ENCODE measurements around the gene KRTAP10-1.

DNA sequence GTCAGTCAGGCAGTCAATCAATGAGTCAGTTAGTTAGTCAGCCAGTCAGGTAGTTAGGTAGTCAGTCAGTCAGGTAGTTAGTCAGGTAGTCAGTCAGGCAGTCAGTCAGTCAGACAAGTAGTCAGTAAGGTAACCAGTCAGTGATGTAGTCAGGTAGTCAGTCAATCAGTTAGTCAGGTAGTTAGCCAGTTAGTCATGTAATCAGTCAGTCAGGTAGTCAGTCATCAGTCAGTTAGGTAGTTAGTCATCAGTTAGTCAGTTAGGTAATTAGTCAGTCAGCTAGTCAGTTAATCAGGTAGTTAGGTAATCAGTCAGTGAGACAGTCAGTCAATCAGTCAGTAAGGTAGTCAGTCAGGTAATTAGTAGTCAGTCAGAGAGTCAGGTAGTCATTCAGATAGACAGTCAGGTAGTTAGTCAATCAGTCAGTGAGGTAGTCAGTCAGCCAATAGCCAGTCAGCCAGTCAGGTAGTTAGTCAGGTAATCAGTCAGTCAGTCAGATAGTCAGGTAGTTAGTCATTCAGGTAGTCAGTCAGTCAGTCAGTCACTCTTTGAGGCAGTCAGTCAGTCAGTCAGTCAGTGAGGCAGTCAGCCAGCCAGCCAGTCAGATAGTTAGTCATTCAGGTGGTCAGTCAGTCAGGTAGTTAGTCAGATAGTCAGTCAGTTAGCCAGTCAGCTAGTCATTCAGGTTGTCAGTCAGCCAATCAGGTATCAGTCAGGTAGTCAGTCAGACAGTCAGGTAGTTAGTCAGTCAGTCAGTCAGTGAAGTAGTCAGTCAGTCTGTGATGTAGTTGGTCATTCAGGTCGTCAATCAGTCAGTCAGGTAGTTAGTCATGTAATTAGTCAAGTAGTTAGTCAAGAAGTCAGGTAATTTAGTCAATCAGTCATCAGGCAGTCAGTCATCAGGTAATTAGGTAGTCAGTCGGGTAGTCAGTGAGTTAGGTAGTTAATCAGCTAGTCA, 15.3 kb downstream of the KRTAP10-1 start:
- TF ChIP-seq ZFX (IDR thresholded peaks at IDR 0.05): no peak
- TF ChIP-seq, protein P1, sequence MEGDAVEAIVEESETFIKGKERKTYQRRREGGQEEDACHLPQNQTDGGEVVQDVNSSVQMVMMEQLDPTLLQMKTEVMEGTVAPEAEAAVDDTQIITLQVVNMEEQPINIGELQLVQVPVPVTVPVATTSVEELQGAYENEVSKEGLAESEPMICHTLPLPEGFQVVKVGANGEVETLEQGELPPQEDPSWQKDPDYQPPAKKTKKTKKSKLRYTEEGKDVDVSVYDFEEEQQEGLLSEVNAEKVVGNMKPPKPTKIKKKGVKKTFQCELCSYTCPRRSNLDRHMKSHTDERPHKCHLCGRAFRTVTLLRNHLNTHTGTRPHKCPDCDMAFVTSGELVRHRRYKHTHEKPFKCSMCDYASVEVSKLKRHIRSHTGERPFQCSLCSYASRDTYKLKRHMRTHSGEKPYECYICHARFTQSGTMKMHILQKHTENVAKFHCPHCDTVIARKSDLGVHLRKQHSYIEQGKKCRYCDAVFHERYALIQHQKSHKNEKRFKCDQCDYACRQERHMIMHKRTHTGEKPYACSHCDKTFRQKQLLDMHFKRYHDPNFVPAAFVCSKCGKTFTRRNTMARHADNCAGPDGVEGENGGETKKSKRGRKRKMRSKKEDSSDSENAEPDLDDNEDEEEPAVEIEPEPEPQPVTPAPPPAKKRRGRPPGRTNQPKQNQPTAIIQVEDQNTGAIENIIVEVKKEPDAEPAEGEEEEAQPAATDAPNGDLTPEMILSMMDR (conservative IDR thresholded peaks at IDR 0.05): no peak
